ENCODE data around the gene VPS37C.

The VPS37C gene

DNA sequence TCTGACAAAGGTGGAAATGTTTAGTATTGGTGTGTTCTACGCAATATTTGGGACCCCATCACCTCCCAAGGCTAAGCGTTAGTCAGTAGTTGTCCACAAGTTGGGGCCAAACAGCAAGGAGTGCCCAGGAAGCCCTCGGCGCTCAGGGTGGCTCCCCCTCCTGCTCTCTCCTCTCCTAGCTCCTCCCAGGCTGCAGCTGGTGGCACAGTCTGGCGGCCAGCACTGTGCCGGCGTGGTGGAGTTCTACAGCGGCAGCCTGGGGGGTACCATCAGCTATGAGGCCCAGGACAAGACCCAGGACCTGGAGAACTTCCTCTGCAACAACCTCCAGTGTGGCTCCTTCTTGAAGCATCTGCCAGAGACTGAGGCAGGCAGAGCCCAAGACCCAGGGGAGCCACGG is 42.2 kb downstream of the VPS37C start:
- TF ChIP-seq, protein P1, sequence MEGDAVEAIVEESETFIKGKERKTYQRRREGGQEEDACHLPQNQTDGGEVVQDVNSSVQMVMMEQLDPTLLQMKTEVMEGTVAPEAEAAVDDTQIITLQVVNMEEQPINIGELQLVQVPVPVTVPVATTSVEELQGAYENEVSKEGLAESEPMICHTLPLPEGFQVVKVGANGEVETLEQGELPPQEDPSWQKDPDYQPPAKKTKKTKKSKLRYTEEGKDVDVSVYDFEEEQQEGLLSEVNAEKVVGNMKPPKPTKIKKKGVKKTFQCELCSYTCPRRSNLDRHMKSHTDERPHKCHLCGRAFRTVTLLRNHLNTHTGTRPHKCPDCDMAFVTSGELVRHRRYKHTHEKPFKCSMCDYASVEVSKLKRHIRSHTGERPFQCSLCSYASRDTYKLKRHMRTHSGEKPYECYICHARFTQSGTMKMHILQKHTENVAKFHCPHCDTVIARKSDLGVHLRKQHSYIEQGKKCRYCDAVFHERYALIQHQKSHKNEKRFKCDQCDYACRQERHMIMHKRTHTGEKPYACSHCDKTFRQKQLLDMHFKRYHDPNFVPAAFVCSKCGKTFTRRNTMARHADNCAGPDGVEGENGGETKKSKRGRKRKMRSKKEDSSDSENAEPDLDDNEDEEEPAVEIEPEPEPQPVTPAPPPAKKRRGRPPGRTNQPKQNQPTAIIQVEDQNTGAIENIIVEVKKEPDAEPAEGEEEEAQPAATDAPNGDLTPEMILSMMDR (conservative IDR thresholded peaks at IDR 0.05; ENCODE audit: low read depth, low read length): no peak
- H3K9ac ChIP-seq: no peak overlapping the region
- H3K4me1 ChIP-seq (ENCODE audit: low read depth, poor library complexity, severe bottlenecking): no peaks in the 10 kb centered on the region
- H3K27me3 ChIP-seq (ENCODE audit: insufficient read depth, low read depth): no peaks in the 10 kb centered on the region
- no peak overlapping the region for H2AFZ ChIP-seq (ENCODE audit: low read depth)
- no peak overlapping the region for H3K4me2 ChIP-seq
- H3K27ac ChIP-seq: no peak overlapping the region
- H3K4me3 ChIP-seq (IDR thresholded peaks at IDR 0.05; ENCODE audit: insufficient read depth, low read depth, low read length): no peak overlapping the region
- H3K79me2 ChIP-seq (ENCODE audit: insufficient read depth, low read depth): no peaks in the 10 kb centered on the region
- no peaks in the 10 kb centered on the region for H3K36me3 ChIP-seq (ENCODE audit: insufficient read depth)
- H4K20me1 ChIP-seq (ENCODE audit: insufficient read depth): no peaks in the 10 kb centered on the region

DNA sequence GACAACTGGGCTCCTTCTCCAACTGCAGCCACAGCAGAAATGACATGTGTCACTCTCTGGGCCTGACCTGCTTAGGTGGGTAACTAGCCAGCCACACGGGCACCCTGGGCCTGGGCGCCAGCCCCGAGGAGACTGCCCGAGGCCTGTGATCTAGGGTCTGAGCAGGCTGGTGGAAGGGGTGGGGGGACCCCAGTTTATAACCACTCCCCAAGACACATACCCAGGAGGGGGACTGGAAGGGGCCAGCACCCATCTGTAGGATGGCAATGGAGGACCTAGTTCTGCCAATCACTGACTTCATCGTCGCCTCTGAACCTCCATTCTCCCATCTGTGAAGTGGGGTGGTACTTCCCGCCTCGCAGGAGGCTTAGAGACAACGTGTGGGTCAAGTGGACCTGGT is 42.8 kb downstream of the VPS37C start:
- Histone ChIP-seq H3K4me3 (IDR thresholded peaks at IDR 0.05; ENCODE audit: insufficient read depth, low read depth, low read length) (no peak overlapping the region), H2AFZ (ENCODE audit: low read depth) (no peak overlapping the region), H3K27ac (no peak overlapping the region), H3K27me3 (ENCODE audit: insufficient read depth, low read depth) (no peaks in the 10 kb centered on the region), H3K36me3 (ENCODE audit: insufficient read depth) (no peaks in the 10 kb centered on the region), H3K79me2 (ENCODE audit: insufficient read depth, low read depth) (no peaks in the 10 kb centered on the region), H3K4me1 (ENCODE audit: low read depth, poor library complexity, severe bottlenecking) (no peaks in the 10 kb centered on the region), H3K4me2 (no peak overlapping the region), H3K9ac (no peak overlapping the region), H4K20me1 (ENCODE audit: insufficient read depth) (no peaks in the 10 kb centered on the region)
- TF ChIP-seq, protein P1 (conservative IDR thresholded peaks at IDR 0.05; ENCODE audit: low read depth, low read length): no peak

DNA sequence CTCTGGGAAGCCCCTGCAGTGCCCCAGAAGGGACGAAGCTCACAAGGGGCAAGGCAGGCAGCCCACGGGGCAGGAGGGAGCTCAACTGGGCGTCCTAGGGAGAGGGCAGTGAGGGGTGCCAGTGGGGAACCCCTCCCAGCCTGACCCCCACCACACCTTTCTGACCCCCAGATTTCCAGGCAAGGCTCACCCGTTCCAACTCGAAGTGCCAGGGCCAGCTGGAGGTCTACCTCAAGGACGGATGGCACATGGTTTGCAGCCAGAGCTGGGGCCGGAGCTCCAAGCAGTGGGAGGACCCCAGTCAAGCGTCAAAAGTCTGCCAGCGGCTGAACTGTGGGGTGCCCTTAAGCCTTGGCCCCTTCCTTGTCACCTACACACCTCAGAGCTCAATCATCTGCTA is 43.2 kb downstream of the VPS37C start:
- Histone ChIP-seq H3K9ac (no peak overlapping the region), H3K4me2 (no peak overlapping the region), H4K20me1 (ENCODE audit: insufficient read depth) (no peaks in the 10 kb centered on the region), H3K27ac (no peak overlapping the region), H3K36me3 (ENCODE audit: insufficient read depth) (no peaks in the 10 kb centered on the region), H2AFZ (ENCODE audit: low read depth) (no peak overlapping the region), H3K27me3 (ENCODE audit: insufficient read depth, low read depth) (no peaks in the 10 kb centered on the region), H3K79me2 (ENCODE audit: insufficient read depth, low read depth) (no peaks in the 10 kb centered on the region), H3K4me1 (ENCODE audit: low read depth, poor library complexity, severe bottlenecking) (no peaks in the 10 kb centered on the region), H3K4me3 (IDR thresholded peaks at IDR 0.05; ENCODE audit: insufficient read depth, low read depth, low read length) (no peak overlapping the region)
- TF ChIP-seq, protein P1 (conservative IDR thresholded peaks at IDR 0.05; ENCODE audit: low read depth, low read length): no peak

DNA sequence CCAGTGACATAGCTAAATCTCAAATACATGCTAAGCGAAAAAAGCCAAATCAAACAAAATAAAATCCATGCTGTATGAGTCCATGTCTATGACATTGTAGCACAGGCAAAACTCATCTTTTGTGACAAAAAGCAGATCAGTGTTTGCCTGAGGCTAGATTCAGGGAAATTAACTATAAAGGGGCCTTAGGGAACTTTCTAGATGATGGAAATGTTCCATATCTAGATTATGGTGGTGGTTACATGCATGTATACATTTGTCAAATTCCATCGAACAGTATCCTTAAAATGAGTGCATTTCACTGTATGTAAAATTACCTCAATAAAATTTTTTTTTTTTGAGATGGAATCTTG is 44.1 kb downstream of the VPS37C start:
- no peak overlapping the region for H2AFZ ChIP-seq (ENCODE audit: low read depth)

More for the DNA sequence above, 44.1 kb downstream of the VPS37C start:
- Histone ChIP-seq H3K4me1 (ENCODE audit: low read depth, poor library complexity, severe bottlenecking) (no peaks in the 10 kb centered on the region), H3K4me2 (no peak overlapping the region), H4K20me1 (ENCODE audit: insufficient read depth) (no peaks in the 10 kb centered on the region), H3K27me3 (ENCODE audit: insufficient read depth, low read depth) (no peaks in the 10 kb centered on the region), H3K27ac (no peak overlapping the region), H3K79me2 (ENCODE audit: insufficient read depth, low read depth) (no peaks in the 10 kb centered on the region), H3K4me3 (IDR thresholded peaks at IDR 0.05; ENCODE audit: insufficient read depth, low read depth, low read length) (no peak overlapping the region), H3K36me3 (ENCODE audit: insufficient read depth) (no peaks in the 10 kb centered on the region), H3K9ac (no peak overlapping the region)
- TF ChIP-seq, protein P1 (conservative IDR thresholded peaks at IDR 0.05; ENCODE audit: low read depth, low read length): no peak
